GM12878 (cell line): ENCODE results near the gene MALT1. TPM values are rescaled to one million over a fixed set of nuclear protein-coding genes. Genes with fewer than 3 reads are reported as not detected.

ENCODE experiments used
- BACH1 ChIP-seq: fragments of 450-650 bp; IDR thresholded peaks from 2 replicates; pipeline ENCODE4 v1.6.1; 2017; ENCODE audit warnings: mild to moderate bottlenecking, borderline replicate concordance
- CHD1 ChIP-seq: IDR thresholded peaks from 2 replicates; pipeline ENCODE4 v1.6.1; 2012; ENCODE audit warnings: low read depth, low read length, improper control_type of control experiment
- ESRRA ChIP-seq: IDR thresholded peaks from 2 replicates; pipeline ENCODE4 v1.6.1; 2012; ENCODE audit warnings: mild to moderate bottlenecking, low read length, improper control_type of control experiment
- HDGF ChIP-seq: fragments of 450-650 bp; IDR thresholded peaks from 2 replicates; pipeline ENCODE4 v1.6.1; 2016; ENCODE audit warnings: antibody characterized with exemption
- LARP7 ChIP-seq: fragments of 450-650 bp; IDR thresholded peaks from 2 replicates; pipeline ENCODE4 v1.6.1; 2017; ENCODE audit warnings: mild to moderate bottlenecking
- NKRF ChIP-seq: fragments of 450-650 bp; conservative IDR thresholded peaks from 2 replicates; pipeline ENCODE4 v1.6.1; 2017; ENCODE audit warnings: mild to moderate bottlenecking, moderate library complexity
- NR2F1 ChIP-seq: fragments of 450-650 bp; conservative IDR thresholded peaks from 2 replicates; pipeline ENCODE4 v1.6.1; 2017; ENCODE audit warnings: mild to moderate bottlenecking
- PKNOX1 ChIP-seq: fragments of 450-650 bp; IDR thresholded peaks from 2 replicates; pipeline ENCODE4 v1.6.1; 2016; ENCODE audit warnings: mild to moderate bottlenecking
- PRDM15 ChIP-seq: fragments of 450-650 bp; formaldehyde crosslinking; IDR thresholded peaks from 2 replicates; pipeline ENCODE4 v1.4.0; 2020; ENCODE audit warnings: mild to moderate bottlenecking, moderate library complexity
- SPI1 ChIP-seq: IDR thresholded peaks from 2 replicates; pipeline ENCODE4 v1.6.1; 2011; ENCODE audit warnings: low read depth, mild to moderate bottlenecking, low read length, moderate library complexity, borderline replicate concordance; ENCODE audit not compliant: insufficient read depth
- USF2 ChIP-seq: IDR thresholded peaks from 2 replicates; pipeline ENCODE4 v1.6.1; 2011; ENCODE audit warnings: low read depth, low read length, improper control_type of control experiment, borderline replicate concordance
- WRNIP1 ChIP-seq: IDR thresholded peaks from 2 replicates; pipeline ENCODE4 v1.6.1; 2011; ENCODE audit warnings: low read depth, low read length, improper control_type of control experiment, borderline replicate concordance
- polyA plus RNA-seq, 11 experiments: library from polyadenylated mRNA; depleted of rRNA in 4 of 11; unstranded in 6 of 11; stranded (reverse) in 5 of 11; fragments of >200 nt; fragmentation: Nextera tagmentation in 4 of 11; fragmentation: Illumina TruSeq in 1 of 11; extraction: Ambion mirVana in 4 of 11; extraction: Trizol in 1 of 11; gene quantifications; 1 replicate in 1 of 11; 2 replicates in 10 of 11; pipeline versions ENCODE4 v1.2.1 to v1.2.3, GENCODE V29; 2011 to 2016; ENCODE audit warnings: inconsistent platforms in 2 of 11, missing spikeins in 2 of 11, low read depth in 1 of 11
- total RNA-seq, 4 experiments: library from RNA; depleted of rRNA in 3 of 4; stranded (reverse); fragments of >200 nt in 3 of 4; fragmentation: Illumina TruSeq in 1 of 4; extraction: Trizol in 1 of 4; gene quantifications; 2 replicates each; pipeline versions ENCODE4 v1.2.1 to v1.2.3, GENCODE V29; 2013 to 2021
- TF ChIP-seq, protein P1 (sequence below): IDR thresholded peaks from 2 replicates; pipeline ENCODE4 v1.6.1; 2011; ENCODE audit warnings: low read depth, mild to moderate bottlenecking, low read length, moderate library complexity, borderline replicate concordance; ENCODE audit errors: extremely low read depth
- TF ChIP-seq, protein P2 (sequence below): fragments of 450-650 bp; IDR thresholded peaks from 2 replicates; pipeline ENCODE4 v1.6.1; 2017; ENCODE audit warnings: mild to moderate bottlenecking, moderate library complexity

MALT1 gene
- total and polyA plus RNA-seq, 10 of the 15 experiments (the other 5 are each of a cell fraction or from before 2014, with no cell fraction given): 17.6 to 126 (median 45.4) TPM

GRCh38 chr18:58671632-58672564 is 633 bp downstream of the MALT1 start (continued):
- TF ChIP-seq NR2F1 (peak; percentile 79), CHD1 (0 out of 2 replicates have a peak, but pooled peaks have one; percentile 54), USF2 (no peak), LARP7 (peak; percentile 97), BACH1 (peak; percentile 81), PRDM15 (CRISPR knock-in tag) (no peak), SPI1 (no peak), HDGF (no peak), WRNIP1 (0 out of 2 replicates have a peak, but pooled peaks have one; percentile 75), NKRF (peak; percentile 58), PKNOX1 (no peak), ESRRA (no peak)
- TF ChIP-seq, protein P1, sequence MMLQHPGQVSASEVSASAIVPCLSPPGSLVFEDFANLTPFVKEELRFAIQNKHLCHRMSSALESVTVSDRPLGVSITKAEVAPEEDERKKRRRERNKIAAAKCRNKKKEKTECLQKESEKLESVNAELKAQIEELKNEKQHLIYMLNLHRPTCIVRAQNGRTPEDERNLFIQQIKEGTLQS: no peak
- TF ChIP-seq, protein P2, sequence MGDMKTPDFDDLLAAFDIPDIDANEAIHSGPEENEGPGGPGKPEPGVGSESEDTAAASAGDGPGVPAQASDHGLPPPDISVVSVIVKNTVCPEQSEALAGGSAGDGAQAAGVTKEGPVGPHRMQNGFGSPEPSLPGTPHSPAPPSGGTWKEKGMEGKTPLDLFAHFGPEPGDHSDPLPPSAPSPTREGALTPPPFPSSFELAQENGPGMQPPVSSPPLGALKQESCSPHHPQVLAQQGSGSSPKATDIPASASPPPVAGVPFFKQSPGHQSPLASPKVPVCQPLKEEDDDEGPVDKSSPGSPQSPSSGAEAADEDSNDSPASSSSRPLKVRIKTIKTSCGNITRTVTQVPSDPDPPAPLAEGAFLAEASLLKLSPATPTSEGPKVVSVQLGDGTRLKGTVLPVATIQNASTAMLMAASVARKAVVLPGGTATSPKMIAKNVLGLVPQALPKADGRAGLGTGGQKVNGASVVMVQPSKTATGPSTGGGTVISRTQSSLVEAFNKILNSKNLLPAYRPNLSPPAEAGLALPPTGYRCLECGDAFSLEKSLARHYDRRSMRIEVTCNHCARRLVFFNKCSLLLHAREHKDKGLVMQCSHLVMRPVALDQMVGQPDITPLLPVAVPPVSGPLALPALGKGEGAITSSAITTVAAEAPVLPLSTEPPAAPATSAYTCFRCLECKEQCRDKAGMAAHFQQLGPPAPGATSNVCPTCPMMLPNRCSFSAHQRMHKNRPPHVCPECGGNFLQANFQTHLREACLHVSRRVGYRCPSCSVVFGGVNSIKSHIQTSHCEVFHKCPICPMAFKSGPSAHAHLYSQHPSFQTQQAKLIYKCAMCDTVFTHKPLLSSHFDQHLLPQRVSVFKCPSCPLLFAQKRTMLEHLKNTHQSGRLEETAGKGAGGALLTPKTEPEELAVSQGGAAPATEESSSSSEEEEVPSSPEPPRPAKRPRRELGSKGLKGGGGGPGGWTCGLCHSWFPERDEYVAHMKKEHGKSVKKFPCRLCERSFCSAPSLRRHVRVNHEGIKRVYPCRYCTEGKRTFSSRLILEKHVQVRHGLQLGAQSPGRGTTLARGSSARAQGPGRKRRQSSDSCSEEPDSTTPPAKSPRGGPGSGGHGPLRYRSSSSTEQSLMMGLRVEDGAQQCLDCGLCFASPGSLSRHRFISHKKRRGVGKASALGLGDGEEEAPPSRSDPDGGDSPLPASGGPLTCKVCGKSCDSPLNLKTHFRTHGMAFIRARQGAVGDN: no peak
